ENCODE results near the gene MAD1L1.

MAD1L1 gene

DNA sequence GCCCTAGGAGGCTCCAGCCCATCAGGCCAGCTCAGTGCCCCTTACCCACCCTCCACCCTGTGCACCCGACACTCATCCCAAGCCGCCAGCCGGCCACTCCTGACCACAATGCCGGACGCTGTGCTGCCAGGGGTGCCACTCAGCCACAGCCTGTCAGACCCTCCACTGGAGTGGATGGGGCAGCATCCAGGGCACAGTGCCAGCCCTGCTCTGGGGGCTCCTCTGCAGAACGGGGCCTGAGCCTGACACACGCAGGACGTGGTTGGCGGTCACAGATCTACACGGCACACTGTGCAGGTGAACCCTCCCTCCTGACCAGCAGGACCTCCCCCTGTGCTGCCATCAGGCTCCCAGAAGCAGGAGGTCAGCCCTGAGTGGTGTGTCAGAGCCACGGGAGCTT lies 114.7 kb downstream of the MAD1L1 start:
- Histone ChIP-seq H3K79me2 (ENCODE audit: insufficient read depth, low read length) (no peaks in the 10 kb centered on the region), H3K9me2 (replicated peaks; ENCODE audit: insufficient read depth, low read length) (no peaks in the 10 kb centered on the region), H2AFZ (ENCODE audit: low read depth, low read length, severe bottlenecking) (no peak overlapping the region), H3K4me3 (ENCODE audit: insufficient read depth, low read length, poor library complexity, severe bottlenecking) (no peak overlapping the region), H3K27ac (ENCODE audit: low read depth, low read length) (no peak overlapping the region), H3F3A (ENCODE audit: insufficient read depth) (no peaks in the 10 kb centered on the region), H3K36me3 (ENCODE audit: low read length) (no peaks in the 10 kb centered on the region), H3K4me2 (ENCODE audit: low read depth, low read length, poor library complexity, severe bottlenecking) (no peak overlapping the region), H3K9ac (ENCODE audit: low read length) (no peak overlapping the region), H3K27me3 (ENCODE audit: low read length) (no peaks in the 10 kb centered on the region), H3K9me3 (ENCODE audit: insufficient read depth, low read length) (no peaks in the 10 kb centered on the region), H4K20me1 (ENCODE audit: low read depth, low read length) (no peaks in the 10 kb centered on the region)
- TF ChIP-seq, protein P1, sequence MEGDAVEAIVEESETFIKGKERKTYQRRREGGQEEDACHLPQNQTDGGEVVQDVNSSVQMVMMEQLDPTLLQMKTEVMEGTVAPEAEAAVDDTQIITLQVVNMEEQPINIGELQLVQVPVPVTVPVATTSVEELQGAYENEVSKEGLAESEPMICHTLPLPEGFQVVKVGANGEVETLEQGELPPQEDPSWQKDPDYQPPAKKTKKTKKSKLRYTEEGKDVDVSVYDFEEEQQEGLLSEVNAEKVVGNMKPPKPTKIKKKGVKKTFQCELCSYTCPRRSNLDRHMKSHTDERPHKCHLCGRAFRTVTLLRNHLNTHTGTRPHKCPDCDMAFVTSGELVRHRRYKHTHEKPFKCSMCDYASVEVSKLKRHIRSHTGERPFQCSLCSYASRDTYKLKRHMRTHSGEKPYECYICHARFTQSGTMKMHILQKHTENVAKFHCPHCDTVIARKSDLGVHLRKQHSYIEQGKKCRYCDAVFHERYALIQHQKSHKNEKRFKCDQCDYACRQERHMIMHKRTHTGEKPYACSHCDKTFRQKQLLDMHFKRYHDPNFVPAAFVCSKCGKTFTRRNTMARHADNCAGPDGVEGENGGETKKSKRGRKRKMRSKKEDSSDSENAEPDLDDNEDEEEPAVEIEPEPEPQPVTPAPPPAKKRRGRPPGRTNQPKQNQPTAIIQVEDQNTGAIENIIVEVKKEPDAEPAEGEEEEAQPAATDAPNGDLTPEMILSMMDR (IDR thresholded peaks at IDR 0.05; ENCODE audit: insufficient read depth, low read length, poor library complexity, severe bottlenecking): no peak
- TF ChIP-seq EZH2phosphoT487 (conservative IDR thresholded peaks at IDR 0.05; ENCODE audit: low read length): no peak

DNA sequence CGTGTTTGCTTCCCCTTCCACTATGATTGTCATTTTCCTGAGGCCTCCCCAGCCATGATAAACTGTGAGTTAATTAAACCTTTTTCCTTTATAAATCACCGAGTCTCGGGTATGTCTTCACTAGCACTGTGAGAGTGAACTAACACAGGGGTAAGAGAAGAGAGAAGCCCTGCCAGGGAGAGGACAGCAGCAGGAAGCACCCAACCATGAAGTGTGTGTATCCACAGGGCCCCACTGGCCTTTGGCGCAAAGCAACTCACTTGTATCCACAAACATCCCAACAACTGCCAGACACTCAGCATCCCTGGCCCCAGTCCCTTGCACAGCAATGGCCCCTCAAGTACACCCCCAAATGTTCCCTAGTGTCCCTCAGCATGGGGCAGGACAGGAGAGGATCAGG lies 115.1 kb downstream of the MAD1L1 start:
- TF ChIP-seq EZH2phosphoT487 (conservative IDR thresholded peaks at IDR 0.05; ENCODE audit: low read length): no peak
- TF ChIP-seq, protein P1 (IDR thresholded peaks at IDR 0.05; ENCODE audit: insufficient read depth, low read length, poor library complexity, severe bottlenecking): no peak
- no peak overlapping the region for H3K4me3 ChIP-seq (ENCODE audit: insufficient read depth, low read length, poor library complexity, severe bottlenecking)

DNA sequence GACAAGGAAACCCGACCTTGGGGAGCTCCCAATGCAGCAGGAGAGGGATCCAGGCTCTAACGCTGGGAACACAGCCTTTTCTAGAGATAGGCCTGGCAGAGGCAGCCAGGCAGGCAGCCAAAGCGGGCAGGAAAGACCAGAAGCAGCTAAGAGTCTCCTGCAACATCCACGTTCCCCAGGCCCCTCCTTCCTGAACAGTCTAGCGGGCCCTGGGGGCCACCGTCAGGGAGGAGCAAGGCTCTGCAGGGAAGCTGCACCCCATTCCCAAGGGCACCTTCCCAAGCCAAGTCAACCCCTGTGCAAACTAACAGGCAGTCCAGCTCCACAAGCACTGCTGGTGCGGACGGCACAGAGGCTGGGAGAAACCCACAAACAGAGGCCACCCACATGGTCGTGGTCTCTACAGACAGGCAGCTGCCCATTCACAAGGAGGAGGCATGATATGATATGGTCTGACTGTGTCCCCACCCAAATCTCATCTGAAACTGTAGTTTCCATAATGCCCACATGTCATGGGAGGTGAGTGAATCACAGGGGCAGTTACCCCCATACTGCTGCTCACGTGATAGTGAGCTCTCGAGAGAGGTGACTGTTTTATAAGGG lies 115.7 kb downstream of the MAD1L1 start:
- Histone ChIP-seq H3K79me2 (ENCODE audit: insufficient read depth, low read length) (no peaks in the 10 kb centered on the region), H3K4me3 (ENCODE audit: insufficient read depth, low read length, poor library complexity, severe bottlenecking) (no peak overlapping the region), H4K20me1 (ENCODE audit: low read depth, low read length) (no peaks in the 10 kb centered on the region), H3K9me2 (replicated peaks; ENCODE audit: insufficient read depth, low read length) (no peaks in the 10 kb centered on the region), H3K36me3 (ENCODE audit: low read length) (no peaks in the 10 kb centered on the region), H3K27me3 (ENCODE audit: low read length) (no peaks in the 10 kb centered on the region), H3K9ac (ENCODE audit: low read length) (no peak overlapping the region), H3F3A (ENCODE audit: insufficient read depth) (no peaks in the 10 kb centered on the region), H2AFZ (ENCODE audit: low read depth, low read length, severe bottlenecking) (no peak overlapping the region), H3K9me3 (ENCODE audit: insufficient read depth, low read length) (no peaks in the 10 kb centered on the region), H3K4me2 (ENCODE audit: low read depth, low read length, poor library complexity, severe bottlenecking) (no peak overlapping the region), H3K27ac (ENCODE audit: low read depth, low read length) (no peak overlapping the region)
- TF ChIP-seq, protein P1 (IDR thresholded peaks at IDR 0.05; ENCODE audit: insufficient read depth, low read length, poor library complexity, severe bottlenecking): no peak
- TF ChIP-seq EZH2phosphoT487 (conservative IDR thresholded peaks at IDR 0.05; ENCODE audit: low read length): no peak

More for the DNA sequence above, 115.1 kb downstream of the MAD1L1 start:
- Histone ChIP-seq H3K27me3 (ENCODE audit: low read length) (no peaks in the 10 kb centered on the region), H3K36me3 (ENCODE audit: low read length) (no peaks in the 10 kb centered on the region), H3K9me2 (replicated peaks; ENCODE audit: insufficient read depth, low read length) (no peaks in the 10 kb centered on the region), H3K79me2 (ENCODE audit: insufficient read depth, low read length) (no peaks in the 10 kb centered on the region), H3K9me3 (ENCODE audit: insufficient read depth, low read length) (no peaks in the 10 kb centered on the region), H3F3A (ENCODE audit: insufficient read depth) (no peaks in the 10 kb centered on the region), H3K4me2 (ENCODE audit: low read depth, low read length, poor library complexity, severe bottlenecking) (no peak overlapping the region), H2AFZ (ENCODE audit: low read depth, low read length, severe bottlenecking) (no peak overlapping the region), H3K27ac (ENCODE audit: low read depth, low read length) (no peak overlapping the region), H3K9ac (ENCODE audit: low read length) (no peak overlapping the region), H4K20me1 (ENCODE audit: low read depth, low read length) (no peaks in the 10 kb centered on the region)
